HS-5 (cell line): ENCODE data around the gene ABHD5.
"Not testable (repeated sequence)": the region's sequence is repeated elsewhere in the genome, so short reads cannot be mapped to it uniquely, and the experiment has no call there.

ENCODE experiments used
- DNase-seq: peaks from one replicate; pipeline ENCODE4 v3.0.0-alpha.2; 2012; ENCODE audit warnings: low read depth

ABHD5 gene

DNA sequence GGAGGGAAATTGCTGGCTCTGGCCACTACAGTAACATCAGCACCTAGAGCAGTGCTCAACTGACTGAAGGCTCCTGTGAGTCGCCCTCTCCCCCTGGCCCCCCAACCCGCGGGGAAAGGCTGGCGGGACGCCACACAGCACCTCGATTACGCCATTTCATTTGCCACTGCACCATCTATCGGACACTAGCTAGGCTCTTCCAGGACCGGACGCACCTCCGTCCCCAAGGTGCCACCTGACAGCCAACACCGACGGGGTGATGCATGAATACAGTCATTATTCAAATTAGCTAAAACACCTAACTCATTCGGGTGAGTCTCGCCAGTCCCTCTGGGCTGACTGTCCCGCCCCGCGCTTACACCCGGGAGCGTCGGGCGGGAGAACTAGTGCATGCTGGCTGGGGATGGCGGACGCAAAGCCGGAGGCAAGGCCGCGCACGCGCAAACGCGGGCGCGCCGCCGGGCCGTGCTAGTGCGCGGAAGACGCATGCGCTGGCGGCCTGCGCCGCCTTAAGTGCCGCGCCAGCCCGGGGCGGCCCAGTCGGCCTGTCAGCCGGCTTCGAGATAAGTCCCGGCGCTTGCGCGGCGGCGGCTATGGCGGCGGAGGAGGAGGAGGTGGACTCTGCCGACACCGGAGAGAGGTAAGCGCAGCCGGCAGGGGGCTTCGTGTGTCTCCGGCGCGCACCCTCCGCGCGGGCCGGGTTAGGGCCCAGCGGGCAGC is at the start of gene ABHD5:
ABHD5 (plus strand) TSS at position 539 of the 720 bp plus-strand sequence; CDS start at position 594, 55 bp downstream.
- DNase-seq, result peak; percentile 78

DNA sequence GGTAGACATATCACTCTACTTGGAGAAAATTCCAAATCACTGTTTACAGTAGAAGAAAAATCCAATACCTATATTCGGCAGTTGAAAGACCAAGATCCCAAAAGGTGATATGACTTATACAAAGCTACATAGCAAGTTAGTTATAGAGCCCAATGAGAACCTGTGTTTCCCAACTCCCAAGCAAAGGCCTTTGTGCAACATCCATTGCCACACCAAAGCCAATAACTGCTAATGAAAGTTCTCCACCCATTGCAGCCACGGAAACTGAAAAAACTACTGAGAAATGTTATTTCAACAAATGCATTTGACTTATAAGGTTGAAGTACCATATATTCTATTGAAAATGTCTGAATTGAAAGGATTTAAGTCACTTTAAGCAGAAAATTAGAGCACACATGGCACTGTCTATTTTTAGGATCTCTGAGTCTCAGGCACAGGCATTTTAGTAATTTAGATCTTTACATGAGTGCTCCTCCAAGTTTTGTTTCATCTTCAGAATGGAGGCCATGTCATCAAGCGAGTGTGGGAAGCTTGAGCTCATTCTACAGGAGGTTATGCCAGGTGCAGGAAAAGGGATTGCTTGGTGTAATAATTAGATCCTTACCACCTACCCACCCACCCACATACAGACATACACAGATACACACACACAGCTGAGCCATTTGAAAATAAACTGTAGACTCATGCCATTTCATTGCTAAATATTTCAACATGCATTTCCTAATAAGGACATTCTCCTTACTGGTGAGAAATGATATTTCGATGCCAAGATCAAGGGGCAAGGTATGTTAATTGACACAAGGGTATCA is 49.2 kb upstream of the ABHD5 start:
- DNase-seq, result no peak

- DNase-seq, result no peak
Observed at GRCh38 chr3:43644443-43644842, 46.3 kb upstream of the ABHD5 start.

GRCh38 chr3:43647331-43648166 is 43.2 kb upstream of the ABHD5 start:
- no peak for DNase-seq

DNA sequence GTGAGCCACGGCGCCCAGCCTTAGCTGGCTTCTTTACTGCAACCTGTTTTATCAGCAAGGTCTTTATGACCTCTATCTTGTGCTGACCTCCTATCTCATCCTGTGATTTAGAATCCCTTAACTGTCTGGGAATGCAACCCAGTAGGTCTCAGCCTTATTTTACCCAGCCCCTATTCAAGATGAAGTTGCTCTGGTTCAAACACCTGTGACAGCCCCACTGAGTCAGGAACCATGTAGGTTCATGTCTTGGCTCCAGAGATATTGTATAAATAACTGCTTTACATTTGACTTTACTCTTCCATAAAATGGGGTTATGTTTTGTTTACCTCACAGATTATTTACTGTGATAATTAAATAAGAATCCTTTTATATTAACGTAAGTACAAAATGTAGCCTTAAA is 41.8 kb upstream of the ABHD5 start:
- DNase-seq, result no peak

- no peak for DNase-seq
Observed at GRCh38 chr3:43649365-43649968, 41.3 kb upstream of the ABHD5 start.

- no peak for DNase-seq
Observed at GRCh38 chr3:43650345-43650744, 40.4 kb upstream of the ABHD5 start.

DNA sequence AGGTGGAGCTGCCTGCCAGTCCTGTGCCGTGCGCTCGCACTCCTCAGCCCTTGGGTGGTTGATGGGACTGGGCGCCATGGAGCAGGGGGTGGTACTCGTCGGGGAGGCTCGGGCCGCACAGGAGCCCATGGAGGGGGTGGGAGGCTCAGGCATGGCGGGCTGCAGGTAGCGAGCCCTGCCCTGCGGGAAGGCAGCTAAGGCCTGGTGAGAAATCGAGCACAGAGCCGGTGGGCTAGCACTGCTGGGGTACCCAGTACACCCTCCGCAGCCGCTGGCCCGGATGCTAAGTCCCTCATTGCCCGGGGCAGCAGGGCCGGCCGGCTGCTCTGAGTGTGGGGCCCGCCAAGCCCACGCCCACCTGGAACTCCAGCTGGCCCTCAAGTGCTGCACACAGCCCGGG is 34.3 kb upstream of the ABHD5 start:
- DNase-seq, result not testable (repeated sequence)

DNA sequence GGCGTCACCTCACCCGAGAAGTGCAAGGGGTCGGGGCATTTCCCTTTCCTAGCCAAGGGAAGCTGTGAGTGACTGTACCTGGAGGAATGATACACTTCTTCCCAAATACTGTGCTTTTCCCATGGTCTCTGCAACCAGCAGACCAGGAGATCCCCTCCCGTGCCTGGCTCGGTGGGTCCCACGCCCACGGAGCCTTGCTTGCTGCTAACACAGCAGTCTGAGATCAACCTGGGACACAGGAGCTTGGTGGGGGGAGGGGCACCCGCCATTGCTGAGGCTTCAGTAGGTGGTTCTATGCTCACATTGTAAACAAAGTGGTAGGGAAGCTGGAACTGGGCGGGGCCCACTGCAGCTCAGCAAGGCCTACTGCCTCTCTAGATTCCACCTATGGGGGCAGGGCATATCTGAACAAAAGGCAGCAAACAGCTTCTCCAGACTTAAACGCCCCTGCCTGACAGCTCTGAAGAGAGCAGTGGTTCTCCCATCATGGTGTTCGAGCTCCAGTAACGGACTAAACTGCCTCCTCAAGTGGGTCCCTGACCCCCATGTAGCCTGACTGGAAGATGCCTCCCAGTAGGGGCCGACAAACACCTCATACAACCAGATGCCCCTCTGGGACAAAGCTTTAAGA is 31.4 kb upstream of the ABHD5 start:
- DNase-seq, result no peak

DNA sequence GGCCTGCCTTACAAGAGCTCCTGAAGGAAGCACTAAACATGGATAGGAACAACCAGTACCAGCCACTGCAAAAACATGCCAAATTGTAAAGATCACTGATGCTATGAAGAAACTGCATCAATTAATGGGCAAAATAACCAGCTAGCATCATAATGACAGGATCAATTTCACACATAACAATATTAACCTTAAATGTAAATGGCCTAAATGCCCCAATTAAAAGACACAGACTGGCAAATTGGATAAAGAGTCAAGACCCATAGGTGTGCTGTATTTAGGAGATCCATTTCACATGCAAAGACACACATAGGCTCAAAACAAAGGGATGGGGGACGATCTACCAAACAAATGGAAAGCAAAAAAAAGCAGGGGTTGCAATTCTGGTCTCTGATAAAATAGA is 29.4 kb upstream of the ABHD5 start:
- not testable (repeated sequence) for DNase-seq

GRCh38 chr3:43665011-43665410 is 25.7 kb upstream of the ABHD5 start:
- not testable (repeated sequence) for DNase-seq

DNA sequence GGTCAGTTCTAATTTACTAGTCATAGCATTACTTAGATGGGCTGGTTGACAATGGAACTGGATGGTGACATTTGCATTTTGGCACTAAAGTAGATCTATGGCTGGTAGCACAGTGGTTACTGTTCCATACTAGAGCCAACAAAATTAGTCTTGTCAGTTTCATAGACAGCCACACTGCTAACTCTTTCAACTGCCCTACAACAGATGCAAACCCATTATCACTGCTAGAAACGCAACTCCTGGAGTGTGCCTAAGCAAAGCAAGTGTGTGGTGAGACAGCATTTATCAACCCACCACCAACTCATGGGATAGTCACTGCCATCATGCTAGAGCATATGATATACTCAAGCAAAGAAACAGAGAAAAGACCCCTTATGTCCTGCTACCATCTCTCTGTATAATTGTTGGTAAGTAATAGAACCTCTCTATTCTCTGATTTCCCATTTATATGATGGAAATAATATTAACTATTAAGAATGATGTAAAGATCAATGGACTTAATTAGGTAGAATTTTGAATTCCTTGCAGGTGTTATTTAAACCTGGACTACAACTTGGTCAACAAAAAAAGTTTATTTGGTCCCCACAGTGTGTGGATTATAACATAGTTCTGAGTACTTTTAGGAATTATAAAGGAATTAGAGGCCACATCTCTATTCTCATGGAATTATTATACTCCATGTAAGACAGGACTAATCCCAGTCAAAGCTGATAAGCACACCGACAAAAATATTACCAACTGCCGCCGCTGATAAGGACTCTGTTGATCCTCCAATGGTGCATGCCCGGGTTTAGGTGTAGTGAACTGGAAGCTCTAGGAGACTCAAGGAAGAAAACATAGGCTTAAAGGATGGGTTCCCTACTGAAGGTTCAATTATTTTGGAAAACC is 19.9 kb upstream of the ABHD5 start:
- no peak for DNase-seq

- DNase-seq, result no peak
Observed at GRCh38 chr3:43674345-43675085, 16.2 kb upstream of the ABHD5 start.

DNA sequence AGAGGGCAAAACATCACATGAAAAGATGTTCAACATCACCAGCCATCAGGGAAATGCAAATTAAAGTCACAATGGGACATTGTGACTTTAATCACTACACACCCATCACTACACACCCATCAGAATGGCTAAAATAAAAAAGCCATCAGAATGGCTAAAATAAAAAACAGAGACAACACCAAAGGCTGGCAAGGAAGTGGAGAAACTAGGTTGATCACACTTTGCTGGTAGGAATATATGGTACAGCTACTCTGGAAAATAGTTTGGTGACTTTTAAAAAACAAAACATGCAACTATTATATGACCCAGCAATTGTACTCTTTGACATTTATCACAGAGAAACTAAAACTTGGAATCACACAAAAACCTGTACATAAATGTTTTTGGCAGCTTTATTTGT is 15.1 kb upstream of the ABHD5 start:
- no peak for DNase-seq

DNA sequence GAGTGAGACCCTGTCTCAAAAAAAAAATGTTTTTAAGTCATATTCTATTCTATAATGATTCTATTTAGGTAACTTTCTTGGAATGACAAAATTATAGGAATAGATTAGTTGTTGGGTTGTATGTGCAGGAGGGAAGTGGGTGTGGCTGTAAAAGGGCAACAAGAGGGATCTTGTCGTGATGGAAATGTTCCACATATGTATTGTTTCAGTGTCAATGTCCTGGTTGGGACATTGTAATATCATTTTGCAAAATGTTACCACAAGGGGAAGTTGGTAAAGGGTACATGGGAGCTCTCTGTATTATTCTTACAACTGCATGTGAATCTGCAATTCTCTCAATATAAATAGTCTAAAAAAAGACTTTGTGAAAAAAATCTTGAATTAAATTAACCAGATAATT is 14.3 kb upstream of the ABHD5 start:
- DNase-seq, result no peak

DNA sequence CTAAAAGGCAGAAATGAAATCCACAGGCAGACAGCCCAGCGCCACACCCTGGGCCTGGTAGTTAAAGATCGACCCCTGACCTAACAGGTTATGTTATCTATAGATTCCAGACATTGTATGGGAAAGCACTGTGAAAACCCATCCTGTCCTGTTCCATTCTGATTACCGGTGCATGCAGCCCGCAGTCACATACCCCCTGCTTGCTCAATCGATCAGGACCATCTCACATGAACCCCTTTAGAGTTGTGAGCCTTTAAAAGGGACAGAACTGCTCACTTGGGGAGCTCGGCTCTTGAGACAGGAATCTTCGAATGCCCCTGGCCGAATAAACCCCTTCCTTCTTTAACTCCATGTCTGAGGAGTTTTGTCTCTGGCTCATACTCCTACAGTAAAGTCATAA is 12.4 kb upstream of the ABHD5 start:
- DNase-seq, result not testable (repeated sequence)

DNA sequence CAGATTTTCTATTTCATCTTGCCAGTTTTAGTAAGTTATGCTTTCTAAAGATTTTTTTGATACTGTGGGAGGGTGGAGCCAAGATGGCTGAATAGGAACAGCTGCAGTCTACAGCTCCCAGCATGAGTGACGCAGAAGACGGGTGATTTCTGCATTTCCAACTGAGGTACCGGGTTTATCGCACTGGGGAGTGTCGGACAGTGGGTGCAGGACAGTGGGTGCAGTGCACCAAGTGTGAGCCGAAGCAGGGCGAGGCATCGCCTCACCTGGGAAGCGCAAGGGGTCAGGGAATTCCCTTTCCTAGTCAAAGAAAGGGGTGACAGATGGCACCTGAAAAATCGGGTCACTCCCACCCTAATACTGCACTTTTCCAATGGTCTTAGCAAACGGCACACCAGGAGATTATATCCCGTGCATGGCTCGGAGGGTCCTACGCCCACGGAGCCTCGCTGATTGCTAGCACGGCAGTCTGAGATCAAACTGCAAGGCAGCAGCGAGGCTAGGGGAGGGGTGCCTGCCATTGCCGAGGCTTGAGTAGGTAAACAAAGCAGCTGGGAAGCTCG is 11.8 kb upstream of the ABHD5 start:
- not testable (repeated sequence) for DNase-seq

DNA sequence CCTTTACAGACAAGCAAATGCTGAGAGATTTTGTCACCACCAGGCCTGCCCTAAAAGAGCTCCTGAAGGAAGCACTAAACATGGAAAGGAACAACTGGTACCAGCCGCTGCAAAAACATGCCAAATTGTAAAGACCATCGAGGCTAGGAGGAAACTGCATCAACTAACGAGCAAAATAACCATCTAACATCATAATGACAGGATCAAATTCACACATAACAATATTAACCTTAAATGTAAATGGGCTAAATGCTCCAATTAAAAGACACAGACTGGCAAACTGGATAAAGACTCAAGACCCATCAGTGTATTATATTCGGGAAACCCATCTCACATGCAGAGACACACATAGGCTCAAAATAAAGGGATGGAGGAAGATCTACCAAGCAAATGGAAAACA is 9.9 kb upstream of the ABHD5 start:
- DNase-seq, result not testable (repeated sequence)

DNA sequence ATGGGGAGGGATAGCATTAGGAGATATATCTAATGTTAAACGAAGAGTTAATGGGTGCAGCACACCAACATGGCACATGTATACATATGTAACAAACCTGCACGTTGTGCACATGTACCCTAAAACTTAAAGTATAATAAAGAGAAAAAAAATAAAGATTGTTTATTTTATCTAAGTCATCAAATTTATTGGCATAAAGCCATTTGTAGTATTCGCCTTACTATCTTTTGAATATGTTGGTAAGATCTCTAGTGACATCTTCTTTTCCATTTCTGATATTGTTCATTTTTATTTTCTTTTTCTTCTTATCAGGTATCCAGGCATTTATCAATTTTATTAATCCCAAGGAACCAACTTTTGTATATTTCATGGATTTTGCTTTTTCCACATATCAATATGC is 5.8 kb upstream of the ABHD5 start:
- DNase-seq, result no peak

GRCh38 chr3:43685921-43686320 is 4.8 kb upstream of the ABHD5 start:
- DNase-seq, result no peak
